OCI-LY1 (cell line): ENCODE measurements around the gene DIAPH2.

Experiments used
- CTCF ChIP-seq: fragments of 200-600 bp; sonication (generic), shearing (Covaris generic); IDR thresholded peaks from 2 replicates; pipeline ENCODE4 v1.5.1; 2017; ENCODE audit warnings: mild to moderate bottlenecking, antibody characterized with exemption, low read length, moderate library complexity, mixed read lengths
- EZH2 ChIP-seq: fragments of 200-600 bp; sonication (generic), shearing (Covaris generic); IDR thresholded peaks from 2 replicates; pipeline ENCODE4 v1.8.0; 2017; ENCODE audit warnings: borderline replicate concordance, mixed run types, mild to moderate bottlenecking, antibody characterized with exemption, low read length, moderate library complexity, mixed read lengths

GRCh38 chrX:96693407-96693806 is 8.8 kb downstream of the DIAPH2 start:
- no peak for TF ChIP-seq CTCF
- TF ChIP-seq EZH2, result no peak
